ENCODE data around the gene ITGB1. TPM values are rescaled to one million over a fixed set of nuclear protein-coding genes. Genes with fewer than 3 reads are reported as not detected.

The ITGB1 gene
- total and polyA plus RNA-seq, 9 of the 15 experiments (the other 6 are each of a cell fraction or from before 2014, with no cell fraction given) = 40.2 to 194 (median 155) TPM

GRCh38 chr10:32985775-32986350 is 27.8 kb upstream of the ITGB1 start (continued):
- no peak; the same call in 1 of the 2 replicates for TF ChIP-seq CEBPG (CRISPR knock-in tag; IDR thresholded peaks at IDR 0.05)
- peak; percentile 76 to 77 for TF ChIP-seq CEBPG (tag; conservative IDR thresholded peaks at IDR 0.05 in 1 of 2, IDR thresholded peaks at IDR 0.05 in 1 of 2)
- no peak for TF ChIP-seq KDM5B (IDR thresholded peaks at IDR 0.05; ENCODE audit: insufficient replicate concordance, low read depth, low read length)
- TF ChIP-seq TCF7 (IDR thresholded peaks at IDR 0.05; ENCODE audit: borderline replicate concordance) = no peak
- TF ChIP-seq SIX5 (IDR thresholded peaks at IDR 0.05; ENCODE audit: borderline replicate concordance in 1 of 2, insufficient read depth in 1 of 2, low read depth in 1 of 2, low read length in 2 of 2) = no peak
- peak; percentile 75 to 82 for TF ChIP-seq KDM1A (IDR thresholded peaks at IDR 0.05)
- TF ChIP-seq DACH1 (IDR thresholded peaks at IDR 0.05; ENCODE audit: partially characterized antibody) = peak; percentile 73
- TF ChIP-seq SIN3B (IDR thresholded peaks at IDR 0.05; ENCODE audit: low read depth) = no peak
- TF ChIP-seq, protein P1, sequence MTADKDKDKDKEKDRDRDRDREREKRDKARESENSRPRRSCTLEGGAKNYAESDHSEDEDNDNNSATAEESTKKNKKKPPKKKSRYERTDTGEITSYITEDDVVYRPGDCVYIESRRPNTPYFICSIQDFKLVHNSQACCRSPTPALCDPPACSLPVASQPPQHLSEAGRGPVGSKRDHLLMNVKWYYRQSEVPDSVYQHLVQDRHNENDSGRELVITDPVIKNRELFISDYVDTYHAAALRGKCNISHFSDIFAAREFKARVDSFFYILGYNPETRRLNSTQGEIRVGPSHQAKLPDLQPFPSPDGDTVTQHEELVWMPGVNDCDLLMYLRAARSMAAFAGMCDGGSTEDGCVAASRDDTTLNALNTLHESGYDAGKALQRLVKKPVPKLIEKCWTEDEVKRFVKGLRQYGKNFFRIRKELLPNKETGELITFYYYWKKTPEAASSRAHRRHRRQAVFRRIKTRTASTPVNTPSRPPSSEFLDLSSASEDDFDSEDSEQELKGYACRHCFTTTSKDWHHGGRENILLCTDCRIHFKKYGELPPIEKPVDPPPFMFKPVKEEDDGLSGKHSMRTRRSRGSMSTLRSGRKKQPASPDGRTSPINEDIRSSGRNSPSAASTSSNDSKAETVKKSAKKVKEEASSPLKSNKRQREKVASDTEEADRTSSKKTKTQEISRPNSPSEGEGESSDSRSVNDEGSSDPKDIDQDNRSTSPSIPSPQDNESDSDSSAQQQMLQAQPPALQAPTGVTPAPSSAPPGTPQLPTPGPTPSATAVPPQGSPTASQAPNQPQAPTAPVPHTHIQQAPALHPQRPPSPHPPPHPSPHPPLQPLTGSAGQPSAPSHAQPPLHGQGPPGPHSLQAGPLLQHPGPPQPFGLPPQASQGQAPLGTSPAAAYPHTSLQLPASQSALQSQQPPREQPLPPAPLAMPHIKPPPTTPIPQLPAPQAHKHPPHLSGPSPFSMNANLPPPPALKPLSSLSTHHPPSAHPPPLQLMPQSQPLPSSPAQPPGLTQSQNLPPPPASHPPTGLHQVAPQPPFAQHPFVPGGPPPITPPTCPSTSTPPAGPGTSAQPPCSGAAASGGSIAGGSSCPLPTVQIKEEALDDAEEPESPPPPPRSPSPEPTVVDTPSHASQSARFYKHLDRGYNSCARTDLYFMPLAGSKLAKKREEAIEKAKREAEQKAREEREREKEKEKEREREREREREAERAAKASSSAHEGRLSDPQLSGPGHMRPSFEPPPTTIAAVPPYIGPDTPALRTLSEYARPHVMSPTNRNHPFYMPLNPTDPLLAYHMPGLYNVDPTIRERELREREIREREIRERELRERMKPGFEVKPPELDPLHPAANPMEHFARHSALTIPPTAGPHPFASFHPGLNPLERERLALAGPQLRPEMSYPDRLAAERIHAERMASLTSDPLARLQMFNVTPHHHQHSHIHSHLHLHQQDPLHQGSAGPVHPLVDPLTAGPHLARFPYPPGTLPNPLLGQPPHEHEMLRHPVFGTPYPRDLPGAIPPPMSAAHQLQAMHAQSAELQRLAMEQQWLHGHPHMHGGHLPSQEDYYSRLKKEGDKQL (CRISPR knock-in tag; IDR thresholded peaks at IDR 0.05; ENCODE audit: borderline replicate concordance) = no peak
- TF ChIP-seq CBFA2T3 (IDR thresholded peaks at IDR 0.05) = peak; percentile 36; the same call in 1 of the 2 replicates
- TF ChIP-seq NR2C1 (IDR thresholded peaks at IDR 0.05) = peak; percentile 27; the same call in 1 of the 2 replicates
- TF ChIP-seq NR2C1 (tag; IDR thresholded peaks at IDR 0.05) = no peak
- TF ChIP-seq HIVEP1 (CRISPR knock-in tag; IDR thresholded peaks at IDR 0.05) = no peak
- 0 out of 4 replicates have a peak, but pooled peaks of 1 of the 2 experiments have one; percentile 26 for TF ChIP-seq MLLT1 (IDR thresholded peaks at IDR 0.05)
- no peak for TF ChIP-seq ZNF780A (CRISPR knock-in tag; IDR thresholded peaks at IDR 0.05)
- TF ChIP-seq, protein P2, sequence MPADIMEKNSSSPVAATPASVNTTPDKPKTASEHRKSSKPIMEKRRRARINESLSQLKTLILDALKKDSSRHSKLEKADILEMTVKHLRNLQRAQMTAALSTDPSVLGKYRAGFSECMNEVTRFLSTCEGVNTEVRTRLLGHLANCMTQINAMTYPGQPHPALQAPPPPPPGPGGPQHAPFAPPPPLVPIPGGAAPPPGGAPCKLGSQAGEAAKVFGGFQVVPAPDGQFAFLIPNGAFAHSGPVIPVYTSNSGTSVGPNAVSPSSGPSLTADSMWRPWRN (IDR thresholded peaks at IDR 0.05; ENCODE audit: low read depth) = 0 out of 2 replicates have a peak, but pooled peaks have one; percentile 27
- no peak for TF ChIP-seq PTRF (tag; IDR thresholded peaks at IDR 0.05)
- TF ChIP-seq ETV1 (tag; conservative IDR thresholded peaks at IDR 0.05; ENCODE audit: low read depth) = peak; percentile 73
- peak; percentile 78 to 80; a peak in 3 of 4 replicates for TF ChIP-seq FOXK2 (conservative IDR thresholded peaks at IDR 0.05 in 1 of 2, IDR thresholded peaks at IDR 0.05 in 1 of 2; ENCODE audit: low read depth in 2 of 2)
- no peak for TF ChIP-seq RNF2 (IDR thresholded peaks at IDR 0.05)
- TF ChIP-seq FOXA3 (CRISPR knock-in tag; conservative IDR thresholded peaks at IDR 0.05 in 1 of 2, IDR thresholded peaks at IDR 0.05 in 1 of 2) = peak in 1 of 2 experiments; percentile 88; a peak in 2 of 4 replicates
- TF ChIP-seq HDAC2 (IDR thresholded peaks at IDR 0.05) = peak; percentile 46; the same call in 1 of the 2 replicates
